Effector CD4-positive, alpha-beta T cell (primary cell): ENCODE data around the gene CHSY3. TPM values are rescaled to one million over a fixed set of nuclear protein-coding genes. Genes with fewer than 3 reads are reported as not detected.

Source experiments
- DNase-seq: peaks from one replicate; pipeline ENCODE4 v3.0.0-alpha.2; 2020
- total RNA-seq: gene quantifications from one replicate; lab custom pipeline; 2026; lab: John Stamatoyannopoulos, UW

Gene CHSY3
- total RNA-seq: not detected

DNA sequence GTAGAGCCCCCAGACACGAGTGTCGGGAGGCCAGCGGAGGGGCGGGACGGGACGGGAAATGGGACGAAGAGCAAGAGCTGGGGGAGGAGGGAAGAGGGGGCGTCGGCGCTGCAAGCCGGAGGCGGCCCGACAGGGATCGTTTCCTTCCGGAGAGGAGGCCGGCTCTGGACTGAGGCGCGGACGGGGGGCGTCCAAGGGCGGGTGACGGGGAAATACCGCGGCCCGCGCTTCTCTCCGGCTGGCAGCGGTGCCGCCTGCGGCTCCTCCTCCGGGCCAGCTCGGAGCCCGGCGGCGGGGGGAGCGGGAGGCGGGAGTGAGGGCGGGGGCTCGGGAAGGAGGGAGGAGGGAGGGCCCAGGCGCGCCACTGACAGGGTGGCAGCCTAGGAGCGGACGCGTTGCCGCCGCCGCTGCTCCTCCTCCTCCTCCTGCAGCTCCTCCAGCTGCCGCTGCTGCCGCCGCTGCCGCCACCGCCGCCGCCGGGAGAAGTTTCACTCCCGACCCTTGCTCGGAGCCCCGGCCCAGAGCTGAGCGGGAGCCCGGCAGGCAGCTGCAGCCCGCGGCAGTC, at the start of gene CHSY3:
Gene CHSY3 (plus strand): TSS at position 364 of the 565 bp plus-strand sequence.
- no peak for DNase-seq

DNA sequence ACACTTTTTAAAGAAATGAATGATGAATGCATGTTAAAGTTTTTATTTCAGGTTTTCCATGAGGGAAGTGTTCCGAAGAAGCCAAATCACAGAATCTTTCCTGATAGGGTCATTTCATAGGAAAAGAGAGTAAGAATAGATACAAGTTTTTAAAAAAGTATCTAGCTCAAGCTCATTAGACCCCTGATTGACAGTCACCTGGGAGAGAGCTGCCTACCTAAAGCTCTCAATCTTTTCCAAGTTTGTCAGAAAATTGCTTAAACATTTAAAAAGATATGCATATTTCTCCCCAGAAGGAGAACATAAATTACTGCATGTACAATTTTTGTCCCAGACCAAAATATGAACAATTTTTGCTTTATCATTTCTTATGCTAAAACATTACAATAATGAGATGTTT, 47.9 kb upstream of the CHSY3 start:
- no peak for DNase-seq

GRCh38 chr5:129857116-129857515, 47.1 kb upstream of the CHSY3 start:
- no peak for DNase-seq

GRCh38 chr5:129858131-129858675, 46.1 kb upstream of the CHSY3 start:
- DNase-seq: no peak

DNA sequence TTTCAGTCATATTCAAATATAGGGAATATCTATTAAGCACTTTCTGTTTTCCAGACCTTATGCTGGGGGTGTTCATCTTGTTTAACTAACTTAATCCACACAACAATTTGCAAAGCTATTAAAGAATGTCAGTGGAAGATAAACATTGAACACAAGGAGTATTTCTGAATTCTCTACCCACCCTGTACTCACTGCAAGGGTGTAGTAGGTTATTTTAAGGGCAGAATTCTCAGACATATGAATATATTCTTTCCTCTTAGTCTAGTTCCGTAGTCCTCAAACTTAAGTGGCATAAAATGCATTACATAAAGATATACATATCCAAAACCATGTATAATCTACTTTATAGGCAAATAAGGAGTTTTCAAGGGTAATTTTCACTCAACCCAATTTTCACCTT, 19.9 kb upstream of the CHSY3 start:
- DNase-seq: no peak

DNA sequence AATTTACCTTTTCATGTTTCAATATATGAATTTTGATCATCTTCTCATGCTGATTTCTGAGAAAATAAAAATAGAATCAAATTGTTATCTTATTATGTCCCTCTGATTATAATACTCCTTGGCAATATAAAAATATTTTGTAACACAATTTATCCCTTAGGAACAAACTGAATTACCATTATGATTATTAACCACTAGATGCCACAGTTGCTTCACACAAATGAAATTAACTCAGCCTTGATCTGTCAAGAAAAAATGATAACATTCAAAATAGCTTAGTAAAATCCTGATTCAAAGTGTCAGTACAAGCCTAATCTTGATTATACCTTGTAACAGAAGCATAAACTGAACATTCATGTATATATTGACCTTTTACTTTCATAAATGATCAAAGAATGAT, 4.8 kb upstream of the CHSY3 start:
- no peak for DNase-seq

DNA sequence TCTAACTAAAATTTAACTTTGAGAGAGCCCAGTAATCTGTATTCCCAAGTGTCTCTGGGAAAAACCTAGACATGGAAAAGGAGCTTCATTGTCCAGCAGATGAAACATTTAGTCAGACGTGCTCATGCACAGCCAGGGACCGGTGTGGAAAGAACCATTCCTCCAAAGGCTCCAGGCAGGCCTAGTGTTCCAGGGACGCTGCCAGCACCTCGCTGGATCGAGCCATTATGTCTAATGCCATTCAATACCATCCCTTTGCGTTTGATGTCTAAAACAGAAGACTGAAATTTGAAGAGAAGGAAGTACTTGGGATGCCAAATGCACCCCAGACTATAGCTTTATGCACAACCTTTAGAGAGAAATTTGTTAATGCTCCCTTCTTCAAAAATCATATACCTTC, 1.4 kb upstream of the CHSY3 start:
- DNase-seq: no peak

DNA sequence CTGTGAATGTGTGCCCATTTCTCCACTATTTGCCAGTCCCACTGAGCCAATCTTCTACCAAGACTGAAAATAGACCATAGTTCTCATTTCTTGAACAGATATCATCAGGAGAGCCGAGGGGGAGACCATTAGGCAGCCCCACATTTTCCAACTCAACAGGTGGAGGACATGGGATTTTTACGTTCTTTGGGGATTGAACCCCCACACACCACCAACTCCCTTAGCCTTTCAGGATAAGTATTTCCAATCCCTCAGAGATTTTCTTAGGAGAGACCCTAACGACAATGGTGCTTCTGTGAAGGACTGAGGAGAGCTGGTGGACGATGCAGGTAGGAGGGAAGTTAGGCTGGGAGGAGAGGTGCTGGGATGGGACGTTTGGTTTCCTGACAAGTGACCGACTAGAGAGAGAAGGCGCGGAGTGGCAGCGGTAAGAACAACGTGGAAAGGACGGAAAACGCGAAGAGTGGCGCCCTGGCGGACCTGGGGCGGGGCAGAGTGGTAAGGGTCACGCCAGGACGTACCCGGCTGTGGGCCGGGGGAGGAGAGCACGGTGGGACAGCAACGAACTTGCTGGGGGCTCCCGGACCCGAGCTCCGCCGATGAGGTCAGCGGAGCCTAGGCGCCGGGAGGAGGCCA, 681 bp upstream of the CHSY3 start:
- DNase-seq: no peak

- DNase-seq: no peak
These were observed 605 bp downstream of the CHSY3 start for GRCh38 chr5:129904667-129905472.

DNA sequence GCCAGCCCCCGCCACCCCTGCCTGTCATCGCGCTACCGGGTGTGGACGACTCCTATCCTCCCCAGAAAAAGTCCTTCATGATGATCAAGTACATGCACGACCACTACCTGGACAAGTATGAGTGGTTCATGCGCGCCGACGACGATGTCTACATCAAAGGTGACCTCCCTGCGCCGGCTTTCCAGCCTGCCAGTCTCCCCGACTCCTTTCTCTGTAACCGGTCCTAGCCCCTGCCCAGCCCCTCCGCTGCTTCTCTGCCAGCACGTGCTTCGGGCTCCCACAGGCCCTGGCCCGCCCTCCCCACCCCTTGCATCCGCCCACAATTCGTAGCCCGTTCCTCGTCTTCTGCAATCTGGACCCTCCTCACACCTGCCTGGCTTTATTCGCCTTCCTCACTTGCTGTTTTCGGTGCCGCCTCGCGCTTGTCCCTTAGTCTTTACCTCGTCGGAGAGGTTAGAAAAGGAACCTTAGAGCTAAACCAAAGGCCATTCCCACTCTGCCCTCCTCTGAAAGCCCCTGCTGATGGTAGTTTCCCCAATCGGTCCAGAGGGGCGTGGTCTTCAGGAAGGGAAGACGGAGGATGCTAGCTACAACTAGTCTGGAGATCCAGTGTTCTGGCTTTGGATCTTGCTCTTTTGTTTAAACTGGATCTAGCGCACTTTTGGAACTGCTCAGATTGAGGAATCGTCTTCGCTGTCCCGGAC, 1.4 kb downstream of the CHSY3 start:
- no peak for DNase-seq

DNA sequence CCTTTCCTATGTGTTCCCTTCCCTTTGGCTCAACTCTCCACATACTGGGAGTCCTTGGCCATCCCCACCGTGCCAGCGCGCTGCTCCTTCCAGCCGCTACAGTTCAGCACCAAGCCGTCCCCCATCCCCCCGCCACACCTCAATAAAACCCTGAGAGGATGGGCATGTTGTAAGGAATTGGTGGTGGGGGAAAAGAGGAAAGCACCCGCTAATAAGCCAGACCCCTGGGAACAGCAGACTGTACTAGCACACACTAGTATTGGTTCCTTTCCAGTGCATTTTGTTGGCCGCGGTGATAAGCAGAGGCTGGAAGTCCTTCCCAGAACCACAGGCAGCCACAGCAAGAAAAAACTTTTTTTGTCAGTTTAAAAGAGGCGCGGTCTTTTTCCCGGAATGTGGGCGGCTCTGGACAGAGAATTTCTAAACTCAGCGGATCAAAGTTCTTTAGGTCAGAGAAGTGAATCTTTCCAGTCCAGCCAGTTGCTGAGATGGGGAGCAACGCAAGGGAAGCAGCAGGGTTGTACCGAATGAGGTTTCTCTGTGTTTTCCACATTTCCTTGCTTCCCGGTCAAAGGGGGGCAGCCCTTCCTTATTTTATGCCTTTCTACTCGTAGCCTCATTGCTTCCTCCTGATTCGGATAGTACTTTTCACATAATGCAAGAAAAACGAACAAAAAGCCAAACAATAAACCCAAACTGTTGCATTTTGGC, 2.1 kb downstream of the CHSY3 start:
- DNase-seq: no peak

- no peak for DNase-seq
These were observed 5.0 kb downstream of the CHSY3 start for GRCh38 chr5:129909225-129909624.

DNA sequence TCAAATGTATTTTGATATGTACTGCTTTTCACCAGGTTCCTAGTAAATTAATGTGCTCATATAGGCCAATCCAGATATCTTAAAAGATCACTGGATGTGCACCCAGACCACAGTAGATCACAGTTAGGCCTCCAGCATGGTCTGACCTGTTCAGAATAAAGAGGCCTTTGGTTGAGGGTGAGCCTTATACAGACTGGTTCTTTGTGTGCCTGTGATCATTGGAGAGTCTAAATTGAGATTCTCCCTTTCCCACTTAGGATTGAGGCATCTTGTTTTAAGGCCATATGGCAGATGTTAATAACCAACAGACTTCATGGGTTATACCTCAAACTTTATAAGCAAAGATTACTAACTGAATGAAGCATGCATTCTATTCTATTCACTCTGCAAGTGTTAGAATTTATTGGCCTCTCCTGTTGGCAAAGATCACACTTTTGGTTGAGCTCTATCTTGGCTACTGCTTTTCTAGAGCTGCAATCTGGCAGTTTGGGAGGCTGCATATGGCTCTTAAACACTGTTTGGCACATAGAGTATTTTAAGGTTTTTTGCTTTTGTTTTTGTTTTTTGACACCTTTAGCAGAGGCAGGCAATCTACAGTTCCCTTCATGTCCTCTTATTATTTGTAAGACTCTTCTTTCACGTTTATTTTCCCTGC, 8.5 kb downstream of the CHSY3 start:
- no peak for DNase-seq

- no peak for DNase-seq
These were observed 11.2 kb downstream of the CHSY3 start for GRCh38 chr5:129915415-129915814.

DNA sequence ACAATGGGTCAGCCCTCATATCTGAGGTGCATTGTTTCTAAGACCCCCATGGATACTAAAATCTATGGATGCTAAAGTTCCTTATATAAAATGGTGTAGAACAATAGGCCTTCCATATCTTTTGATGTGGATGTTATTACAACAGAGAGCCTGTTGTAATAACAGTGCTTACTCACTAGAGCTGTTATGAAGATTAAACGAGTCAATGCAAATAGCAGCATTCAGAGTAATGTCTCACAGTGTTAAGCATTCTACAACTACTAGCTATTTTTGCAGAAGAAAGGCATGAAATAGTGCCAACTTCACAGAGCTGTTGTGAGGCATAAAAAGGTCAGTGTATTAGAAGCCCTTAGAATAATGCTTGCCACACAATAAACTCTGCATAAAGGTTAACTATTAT, 13.0 kb downstream of the CHSY3 start:
- DNase-seq: no peak

GRCh38 chr5:129921204-129921603, 16.9 kb downstream of the CHSY3 start:
- no peak for DNase-seq

DNA sequence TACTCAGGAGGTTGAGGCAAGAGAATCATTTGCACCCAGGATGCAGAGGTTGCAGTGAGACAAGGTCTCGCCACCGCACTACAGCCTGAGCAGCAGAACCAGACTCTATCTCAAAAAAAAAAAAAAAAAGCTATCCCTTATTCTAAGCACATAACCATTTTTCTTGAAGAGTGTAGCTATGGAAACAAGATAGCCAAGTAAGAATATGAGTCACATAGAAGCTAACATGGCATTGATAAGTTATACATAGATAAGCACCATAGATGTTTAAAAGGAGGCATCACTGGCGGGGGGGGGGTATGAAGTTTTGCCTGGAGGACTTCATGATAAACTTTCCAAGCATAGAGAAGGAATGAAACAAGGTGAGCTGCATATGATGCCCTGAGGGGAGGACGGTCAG, 26.0 kb downstream of the CHSY3 start:
- DNase-seq: no peak

DNA sequence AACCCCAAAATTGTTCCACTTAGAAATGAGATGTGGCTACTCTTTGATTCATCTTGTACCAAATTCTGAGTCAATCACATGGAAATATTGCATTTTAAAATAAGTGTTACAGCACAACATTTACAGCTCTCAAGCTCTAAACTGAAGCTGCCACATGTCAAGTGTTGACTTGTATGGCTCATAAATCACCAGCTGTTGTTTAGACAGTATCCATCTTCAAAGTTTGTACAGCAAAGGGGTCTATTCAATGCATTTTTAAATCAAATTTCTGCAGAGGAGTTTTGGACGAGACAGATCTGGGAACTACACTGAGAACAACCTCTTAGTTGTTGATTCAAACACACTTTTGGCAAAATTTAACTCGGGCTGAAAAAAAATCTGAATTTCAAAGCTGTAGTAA, 31.4 kb downstream of the CHSY3 start:
- DNase-seq: no peak

DNA sequence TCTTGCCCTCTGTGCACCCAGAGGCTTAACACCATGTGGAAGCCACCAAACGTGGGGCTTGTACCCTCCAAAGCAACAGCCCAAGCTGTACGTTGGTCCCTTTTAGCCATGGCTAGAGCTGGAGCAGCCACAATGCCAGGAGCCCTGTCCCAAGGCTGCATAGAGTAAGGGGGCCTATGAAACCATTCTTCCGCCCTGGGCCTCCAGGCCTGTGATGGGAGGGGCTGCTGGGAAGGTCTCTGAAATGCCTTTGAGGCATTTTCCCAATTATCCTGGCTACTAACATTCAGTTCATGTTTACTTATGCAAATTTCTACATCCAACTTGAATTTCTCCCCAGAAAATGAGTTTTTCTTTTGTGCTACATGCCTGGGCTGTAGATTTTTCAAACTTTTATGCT, 33.8 kb downstream of the CHSY3 start:
- DNase-seq: no peak

DNA sequence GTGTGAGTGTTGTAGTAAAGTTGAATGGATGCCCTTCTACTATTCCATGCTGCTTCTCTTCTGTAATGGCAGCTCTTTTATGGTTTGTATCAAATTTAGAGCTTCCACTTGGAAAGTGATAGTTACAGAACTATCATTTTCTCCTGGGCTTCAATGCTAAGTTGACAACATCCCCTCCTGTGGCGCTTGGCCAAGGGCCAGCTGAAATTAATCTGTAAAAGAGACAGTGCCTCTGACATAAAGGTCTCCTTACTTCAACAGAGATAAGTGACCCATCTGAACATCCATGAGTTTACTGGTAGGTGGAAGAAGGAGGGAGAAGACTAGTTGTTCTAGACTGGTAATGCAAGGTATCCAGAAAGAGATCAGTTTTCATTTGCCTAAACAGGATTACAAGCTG, 39.7 kb downstream of the CHSY3 start:
- no peak for DNase-seq

GRCh38 chr5:129945028-129945427, 40.8 kb downstream of the CHSY3 start:
- no peak for DNase-seq

GRCh38 chr5:129945774-129946270, 41.6 kb downstream of the CHSY3 start:
- DNase-seq: no peak
